OCI-LY3 (cell line): ENCODE results near the gene CDK5RAP3.
A peak's percentile ranks its signal among the peaks of the same experiment; 100 is the strongest.

Experiments
- H2AFZ ChIP-seq: fragments of 200-600, 300-600 bp; shearing (Covaris generic); 2 replicates; pipeline ENCODE4 v1.6.0; 2014; ENCODE audit warnings: antibody characterized with exemption, low read depth, low read length
- H3K27ac ChIP-seq: fragments of 200-600, 300-600 bp; sonication (generic); 2 replicates; pipeline ENCODE4 v1.5.1; 2014; ENCODE audit warnings: mild to moderate bottlenecking, low read length, moderate library complexity, mixed read lengths
- H3K27me3 ChIP-seq: fragments of 200-600, 300-600 bp; sonication (generic); 2 replicates; pipeline ENCODE4 v1.6.1; 2014; ENCODE audit warnings: low read depth, low read length, mixed read lengths
- H3K36me3 ChIP-seq: fragments of 200-600, 300-600 bp; sonication (generic); replicated peaks from 2 replicates; pipeline ENCODE3; 2014; ENCODE audit warnings: low read depth, low read length, mixed read lengths
- H3K4me1 ChIP-seq: fragments of 300-600, 200-600 bp; sonication (generic); 2 replicates; pipeline ENCODE4 v1.6.1; 2014; ENCODE audit warnings: low read length, mixed read lengths
- H3K4me2 ChIP-seq: fragments of 200-600, 300-600 bp; sonication (generic); 2 replicates; pipeline ENCODE4 v1.6.1; 2014; ENCODE audit warnings: low read length, mixed read lengths
- H3K4me3 ChIP-seq: fragments of 300-600, 200-600 bp; sonication (generic); 2 replicates; pipeline ENCODE4 v1.5.1; 2014; ENCODE audit warnings: antibody characterized with exemption, mild to moderate bottlenecking, low read length, moderate library complexity
- H3K79me2 ChIP-seq: fragments of 300-600, 200-600 bp; shearing (Covaris generic); 2 replicates; pipeline ENCODE4 v1.6.1; 2014; ENCODE audit warnings: mild to moderate bottlenecking, low read length, mixed read lengths
- H3K9ac ChIP-seq: fragments of 300-600, 200-600 bp; shearing (Covaris generic); 2 replicates; pipeline ENCODE4 v1.6.0; 2014; ENCODE audit warnings: mild to moderate bottlenecking, low read length, moderate library complexity
- H3K9me3 ChIP-seq: fragments of 200-600, 300-600 bp; shearing (Covaris generic); 2 replicates; pipeline ENCODE4 v1.6.1; 2014; ENCODE audit warnings: low read length, mixed read lengths; ENCODE audit not compliant: insufficient read depth
- H4K20me1 ChIP-seq: fragments of 200-600, 300-600 bp; sonication (generic); 2 replicates; pipeline ENCODE4 v1.6.1; 2016; ENCODE audit warnings: low read length, mixed read lengths; ENCODE audit not compliant: insufficient read depth
- EZH2phosphoT487 ChIP-seq: fragments of 200-600 bp; shearing (Covaris generic); IDR thresholded peaks from 2 replicates; pipeline ENCODE4 v1.6.1; 2018; ENCODE audit warnings: antibody characterized with exemption, mixed run types, low read depth
- TF ChIP-seq, protein P1 (sequence below): fragments of 200-600, 300-600 bp; sonication (generic); IDR thresholded peaks from 2 replicates; pipeline ENCODE4 v1.5.1; 2014; ENCODE audit warnings: antibody characterized with exemption, low read length, low read depth

Gene CDK5RAP3

DNA sequence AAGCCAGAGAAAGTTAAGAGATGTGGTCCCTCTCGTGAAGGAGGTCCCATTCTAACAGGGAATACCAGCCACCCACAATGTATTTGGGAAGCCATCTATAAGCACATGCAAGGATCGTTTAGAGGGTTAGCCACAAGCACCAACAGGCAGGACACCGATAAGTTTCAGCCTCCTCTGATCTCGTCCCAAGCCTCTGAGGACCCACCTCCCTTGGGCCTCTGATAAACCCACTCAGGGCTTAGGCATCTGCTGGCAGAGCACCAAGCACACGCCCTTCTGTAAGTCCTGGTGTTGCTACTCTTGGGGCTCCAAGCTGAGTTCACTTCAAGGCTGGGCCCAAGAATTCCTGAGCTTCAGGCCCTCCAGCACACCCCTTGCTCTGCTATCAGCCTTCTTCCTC, 35.0 kb upstream of the CDK5RAP3 start:
- Histone ChIP-seq H3K36me3 (peaks cover 4% of the 10 kb centered on the region), H4K20me1 (no peaks in the 10 kb centered on the region), H3K27me3 (no peaks in the 10 kb centered on the region), H3K9ac (no peak overlapping the region), H3K9me3 (no peaks in the 10 kb centered on the region), H3K4me3 (no peak overlapping the region), H3K4me1 (peaks cover 10% of the 10 kb centered on the region), H3K79me2 (peaks cover 2% of the 10 kb centered on the region), H3K27ac (no peak overlapping the region), H2AFZ (no peak overlapping the region), H3K4me2 (no peak overlapping the region)
- no peak for TF ChIP-seq EZH2phosphoT487
- TF ChIP-seq, protein P1, sequence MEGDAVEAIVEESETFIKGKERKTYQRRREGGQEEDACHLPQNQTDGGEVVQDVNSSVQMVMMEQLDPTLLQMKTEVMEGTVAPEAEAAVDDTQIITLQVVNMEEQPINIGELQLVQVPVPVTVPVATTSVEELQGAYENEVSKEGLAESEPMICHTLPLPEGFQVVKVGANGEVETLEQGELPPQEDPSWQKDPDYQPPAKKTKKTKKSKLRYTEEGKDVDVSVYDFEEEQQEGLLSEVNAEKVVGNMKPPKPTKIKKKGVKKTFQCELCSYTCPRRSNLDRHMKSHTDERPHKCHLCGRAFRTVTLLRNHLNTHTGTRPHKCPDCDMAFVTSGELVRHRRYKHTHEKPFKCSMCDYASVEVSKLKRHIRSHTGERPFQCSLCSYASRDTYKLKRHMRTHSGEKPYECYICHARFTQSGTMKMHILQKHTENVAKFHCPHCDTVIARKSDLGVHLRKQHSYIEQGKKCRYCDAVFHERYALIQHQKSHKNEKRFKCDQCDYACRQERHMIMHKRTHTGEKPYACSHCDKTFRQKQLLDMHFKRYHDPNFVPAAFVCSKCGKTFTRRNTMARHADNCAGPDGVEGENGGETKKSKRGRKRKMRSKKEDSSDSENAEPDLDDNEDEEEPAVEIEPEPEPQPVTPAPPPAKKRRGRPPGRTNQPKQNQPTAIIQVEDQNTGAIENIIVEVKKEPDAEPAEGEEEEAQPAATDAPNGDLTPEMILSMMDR = no peak

DNA sequence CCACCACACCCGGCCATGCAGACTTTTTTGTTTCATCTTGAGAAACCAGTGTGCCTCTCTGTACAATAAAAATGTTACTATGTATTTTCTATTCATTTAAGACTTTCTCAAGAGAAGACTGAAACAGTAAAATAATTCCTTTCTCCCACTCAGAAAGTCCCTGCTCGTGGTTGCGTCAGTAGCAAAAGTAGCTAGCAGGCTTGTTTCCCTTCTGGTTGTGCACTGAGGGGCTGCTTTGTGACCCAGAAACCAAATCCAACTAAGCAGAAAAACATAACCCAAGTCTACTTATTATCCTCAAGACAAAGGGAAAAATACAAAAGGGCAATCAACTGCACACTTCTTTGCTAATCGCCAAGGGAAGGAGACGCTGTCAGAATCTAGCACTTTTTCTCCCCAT, 33.0 kb upstream of the CDK5RAP3 start:
- no peak overlapping the region for H3K4me2 ChIP-seq
- no peaks in the 10 kb centered on the region for H3K9me3 ChIP-seq
- H3K4me3 ChIP-seq = no peak overlapping the region
- no peaks in the 10 kb centered on the region for H4K20me1 ChIP-seq
- H2AFZ ChIP-seq = no peak overlapping the region
- H3K27me3 ChIP-seq = no peaks in the 10 kb centered on the region
- TF ChIP-seq, protein P1 = no peak
- TF ChIP-seq EZH2phosphoT487 = no peak
- peaks cover 18% of the 10 kb centered on the region for H3K79me2 ChIP-seq
- H3K9ac ChIP-seq = no peak overlapping the region
- peaks cover 19% of the 10 kb centered on the region for H3K4me1 ChIP-seq
- H3K27ac ChIP-seq = no peak overlapping the region
- H3K36me3 ChIP-seq = peaks cover 2% of the 10 kb centered on the region

DNA sequence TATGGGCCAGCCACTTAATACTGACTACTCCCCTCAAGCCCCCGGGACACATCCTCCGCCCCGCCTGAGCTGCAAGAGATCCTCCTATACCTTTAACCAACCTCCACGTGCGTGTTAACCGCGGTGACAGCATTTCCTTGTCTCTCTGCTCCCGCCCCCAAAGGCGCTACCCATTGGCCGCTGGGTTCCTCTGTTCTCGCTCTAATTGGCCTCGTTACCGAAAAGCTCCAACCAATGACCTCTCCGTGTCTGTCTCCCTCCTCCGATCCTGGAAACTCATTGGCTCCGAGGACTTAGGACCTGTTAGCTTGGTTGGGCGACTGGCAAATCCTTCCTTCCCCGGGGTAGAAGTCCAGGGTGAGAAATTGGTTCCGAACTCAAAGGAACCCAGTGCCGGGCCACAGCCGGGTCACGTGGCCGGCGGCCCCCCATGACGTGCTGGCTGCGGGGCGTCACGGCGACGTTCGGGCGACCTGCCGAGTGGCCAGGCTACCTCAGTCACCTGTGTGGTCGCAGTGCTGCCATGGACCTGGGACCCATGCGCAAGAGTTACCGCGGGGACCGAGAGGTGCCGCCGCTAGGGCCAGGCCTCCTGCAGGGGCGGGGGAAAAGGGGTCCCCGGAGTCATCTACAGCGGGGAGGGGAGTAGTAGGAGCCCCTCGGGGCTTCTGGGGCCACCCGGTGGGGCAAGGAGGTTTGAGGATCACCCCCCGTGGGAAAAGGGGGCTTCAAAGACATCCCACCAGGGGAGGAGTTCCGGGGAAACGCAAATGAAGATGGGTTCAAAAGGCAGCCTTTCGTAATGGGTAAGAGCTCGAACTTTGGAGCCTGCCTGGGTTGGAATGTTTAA, 29.4 kb upstream of the CDK5RAP3 start, which contains the start of gene PNPO:
Gene PNPO (plus strand): TSS at position 326 of the 850 bp plus-strand sequence. CDS start 105 bp downstream, at position 431.
- Histone ChIP-seq H3K4me3 (peak within 1 kb of the TSS; percentile 82), H2AFZ (peak within 1 kb of the TSS; percentile 84; the same call in 1 of the 2 replicates), H3K9me3 (no peaks in the 10 kb centered on the region), H3K36me3 (peaks cover 28% of the 10 kb centered on the region), H3K9ac (peak within 1 kb of the TSS; percentile 81), H3K27me3 (no peaks in the 10 kb centered on the region), H3K4me2 (peak within 1 kb of the TSS; percentile 99), H3K27ac (peak within 1 kb of the TSS; percentile 44), H4K20me1 (no peaks in the 10 kb centered on the region), H3K4me1 (peaks cover 28% of the 10 kb centered on the region), H3K79me2 (peaks cover 28% of the 10 kb centered on the region)
- TF ChIP-seq EZH2phosphoT487 = no peak
- TF ChIP-seq, protein P1 = no peak

DNA sequence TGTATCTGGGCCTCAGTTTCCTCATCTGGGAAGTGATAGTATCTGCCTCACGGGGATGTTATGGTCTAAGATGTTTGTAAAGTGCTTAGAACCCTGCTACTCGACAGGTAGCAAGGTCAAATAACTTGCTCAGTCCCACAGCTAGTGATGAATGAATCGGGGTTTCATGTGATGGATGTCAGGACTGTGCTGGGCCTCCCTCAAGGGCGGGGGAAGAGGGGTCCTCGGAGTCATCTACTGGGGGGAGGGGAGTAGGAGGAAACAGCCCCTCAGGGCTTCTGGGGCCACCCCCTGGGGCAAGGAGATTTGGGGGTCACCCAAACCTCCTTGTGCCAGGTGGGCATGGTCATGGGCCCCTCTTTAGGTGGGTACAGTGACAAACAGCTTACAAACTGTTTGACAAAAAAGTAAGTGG, 28.8 kb upstream of the CDK5RAP3 start:
- peak overlapping the region; percentile 81 for H3K9ac ChIP-seq
- H3K27ac ChIP-seq = peak overlapping the region; percentile 44
- no peaks in the 10 kb centered on the region for H3K27me3 ChIP-seq

More for the DNA sequence above, 28.8 kb upstream of the CDK5RAP3 start:
- H3K4me3 ChIP-seq = peak overlapping the region; percentile 82
- H2AFZ ChIP-seq = 0 out of 2 replicates have a peak overlapping the region, but pooled peaks have one; percentile 68
- no peaks in the 10 kb centered on the region for H3K9me3 ChIP-seq
- no peak for TF ChIP-seq EZH2phosphoT487
- TF ChIP-seq, protein P1 = no peak
- H3K36me3 ChIP-seq = peaks cover 31% of the 10 kb centered on the region
- peaks cover 28% of the 10 kb centered on the region for H3K79me2 ChIP-seq
- peaks cover 30% of the 10 kb centered on the region for H3K4me1 ChIP-seq
- H3K4me2 ChIP-seq = peak overlapping the region; percentile 99
- H4K20me1 ChIP-seq = no peaks in the 10 kb centered on the region
